Nucleus accumbens (tissue), 56 donors: ENCODE results near the gene DESI1.
"Not testable (repeated sequence)": the region's sequence is repeated elsewhere in the genome, so short reads cannot be mapped to it uniquely, and the experiment has no call there.

Experiments used
- DNase-seq, 56 donors: peaks; one replicate each; lab custom pipeline; 2025; lab: John Stamatoyannopoulos, UW

The DESI1 gene

DNA sequence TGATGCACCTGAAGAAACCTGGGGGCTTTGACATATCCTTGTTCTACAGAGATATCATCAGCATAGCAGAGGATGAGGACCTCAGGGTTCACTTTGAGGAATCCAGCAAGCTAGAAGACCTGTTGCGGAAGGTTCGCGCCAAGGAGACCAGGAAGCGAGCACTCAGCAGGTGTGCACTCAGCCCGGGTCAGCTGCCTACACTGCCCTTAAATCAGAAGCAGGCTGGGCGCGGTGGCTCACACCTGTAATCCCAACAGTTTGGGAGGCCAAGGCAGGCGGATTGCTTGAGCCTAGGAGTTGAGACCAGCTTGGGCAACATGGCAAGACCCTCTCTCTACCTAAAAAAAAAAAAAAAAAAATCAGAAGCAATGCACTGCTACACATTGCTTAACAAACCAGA, 16.8 kb upstream of the DESI1 start:
- not testable (repeated sequence) for DNase-seq

- peak in 3 of 56 donors; percentile 2 to 57 (median 3) for DNase-seq
These were observed 15.6 kb upstream of the DESI1 start for GRCh38 chr22:41636467-41636866.

- not testable (repeated sequence) for DNase-seq
These were observed 13.8 kb upstream of the DESI1 start for GRCh38 chr22:41634610-41635009.

DNA sequence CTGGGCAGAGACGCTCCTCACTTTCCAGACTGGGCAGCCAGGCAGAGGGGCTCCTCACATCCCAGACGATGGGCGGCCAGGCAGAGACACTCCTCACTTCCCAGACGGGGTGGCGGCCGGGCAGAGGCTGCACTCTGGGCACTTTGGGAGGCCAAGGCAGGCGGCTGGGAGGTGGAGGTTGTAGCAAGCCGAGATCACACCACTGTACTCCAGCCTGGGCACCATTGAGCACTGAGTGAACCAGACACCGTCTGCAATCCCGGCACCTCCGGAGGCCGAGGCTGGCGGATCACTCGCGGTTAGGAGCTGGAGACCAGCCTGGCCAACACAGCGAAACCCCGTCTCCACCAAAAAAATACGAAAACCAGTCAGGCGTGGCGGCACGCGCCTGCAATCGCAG, 10.8 kb upstream of the DESI1 start:
- not testable (repeated sequence) for DNase-seq

DNA sequence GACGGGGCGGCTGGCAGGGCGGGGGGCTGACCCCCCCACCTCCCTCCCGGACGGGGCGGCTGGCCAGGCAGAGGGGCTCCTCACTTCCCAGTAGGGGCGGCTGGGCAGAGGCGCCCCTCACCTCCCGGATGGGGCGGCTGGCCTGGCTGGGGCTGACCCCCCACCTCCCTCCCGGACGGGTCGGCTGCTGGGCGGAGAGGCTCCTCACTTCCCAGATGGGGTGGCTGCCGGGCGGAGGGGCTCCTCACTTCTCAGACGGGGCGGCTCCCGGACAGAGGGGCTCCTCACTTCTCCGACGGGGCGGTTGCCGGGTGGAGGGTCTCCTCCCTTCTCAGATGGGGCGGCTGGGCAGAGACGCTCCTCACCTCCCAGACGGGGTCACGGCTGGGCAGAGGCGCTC, 10.3 kb upstream of the DESI1 start:
- DNase-seq: not testable (repeated sequence)

- no peak for DNase-seq
These were observed 4.7 kb upstream of the DESI1 start for GRCh38 chr22:41625577-41625976.

- DNase-seq: no peak
These were observed 1.0 kb upstream of the DESI1 start for GRCh38 chr22:41621911-41622179.

DNA sequence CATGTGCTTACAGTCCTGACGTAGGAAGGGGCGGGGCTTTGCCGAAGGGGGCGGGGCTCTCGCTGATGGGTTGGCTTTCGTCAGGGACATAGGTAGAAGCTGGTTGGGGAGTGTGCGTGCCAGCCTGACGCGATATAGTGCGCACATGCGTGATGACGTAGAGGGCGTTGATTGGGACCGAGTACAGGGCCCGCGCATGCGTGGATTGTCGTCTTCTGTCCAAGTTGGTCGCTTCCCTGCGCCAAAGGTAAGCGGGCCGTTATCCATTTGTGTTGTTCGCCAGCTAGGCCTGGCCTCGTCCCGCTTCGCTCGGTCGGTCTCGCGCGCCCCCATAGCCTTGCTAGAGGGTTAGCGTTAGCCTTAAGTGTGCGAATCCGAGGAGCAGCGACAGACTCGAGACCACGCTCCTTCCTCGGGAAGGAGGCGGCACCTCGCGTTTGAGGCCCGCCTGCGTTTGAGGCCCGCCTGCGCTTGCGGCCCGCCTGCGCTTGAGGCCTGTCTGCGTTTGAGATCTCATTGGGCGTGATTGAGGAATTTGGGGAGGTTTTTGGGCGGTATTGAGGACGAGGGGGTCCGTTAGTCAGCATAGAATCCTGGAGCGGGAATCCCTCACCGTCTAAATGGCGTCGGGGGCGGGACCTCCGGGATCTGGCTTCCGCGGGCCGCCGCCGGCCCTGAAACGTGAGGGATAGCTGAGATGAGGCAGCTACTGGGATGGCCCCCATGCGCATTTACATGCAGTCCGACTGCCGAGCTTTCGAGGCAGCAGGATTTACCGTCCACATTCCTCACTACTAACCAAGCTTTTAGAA, 462 bp upstream of the DESI1 start, which contains the start of gene XRCC6:
XRCC6 (plus strand) TSS at position 197 of the 812 bp plus-strand sequence. CDS start 710 bp downstream, outside the sequence.
- DNase-seq: peak; percentile 90 to 100 (median 99)

GRCh38 chr22:41619979-41620588, 759 bp downstream of the DESI1 start:
- DNase-seq: peak in 34 of 56 donors; percentile 7 to 52 (median 32)

GRCh38 chr22:41613456-41613855, 7.4 kb downstream of the DESI1 start:
- DNase-seq: peak in 1 of 56 donors; percentile 3

- no peak for DNase-seq
These were observed 8.1 kb downstream of the DESI1 start for GRCh38 chr22:41612603-41613306.

GRCh38 chr22:41608386-41608785, 12.5 kb downstream of the DESI1 start:
- DNase-seq: no peak

- DNase-seq: no peak
These were observed 16.9 kb downstream of the DESI1 start for GRCh38 chr22:41603873-41604332.

DNA sequence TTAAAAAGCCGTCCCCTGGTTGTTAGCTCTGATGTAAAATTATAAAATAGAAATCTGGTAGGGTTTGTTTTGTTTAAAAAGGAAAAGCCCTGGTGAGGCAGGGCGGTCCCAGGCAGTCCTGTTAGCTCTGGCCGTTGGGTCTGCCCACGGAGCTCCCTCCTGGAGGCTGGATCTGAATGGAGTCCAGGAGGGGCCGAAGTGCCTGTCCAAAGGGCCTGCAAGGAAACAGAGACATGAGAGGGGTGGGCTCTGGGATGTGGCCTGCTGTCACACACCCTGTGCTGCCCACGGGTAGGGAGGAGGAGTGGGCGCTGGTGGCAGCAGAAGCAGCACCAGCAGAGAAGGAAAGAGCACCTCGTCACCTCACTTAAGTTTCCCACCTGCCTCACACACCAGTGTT, 19.9 kb downstream of the DESI1 start:
- DNase-seq: no peak

DNA sequence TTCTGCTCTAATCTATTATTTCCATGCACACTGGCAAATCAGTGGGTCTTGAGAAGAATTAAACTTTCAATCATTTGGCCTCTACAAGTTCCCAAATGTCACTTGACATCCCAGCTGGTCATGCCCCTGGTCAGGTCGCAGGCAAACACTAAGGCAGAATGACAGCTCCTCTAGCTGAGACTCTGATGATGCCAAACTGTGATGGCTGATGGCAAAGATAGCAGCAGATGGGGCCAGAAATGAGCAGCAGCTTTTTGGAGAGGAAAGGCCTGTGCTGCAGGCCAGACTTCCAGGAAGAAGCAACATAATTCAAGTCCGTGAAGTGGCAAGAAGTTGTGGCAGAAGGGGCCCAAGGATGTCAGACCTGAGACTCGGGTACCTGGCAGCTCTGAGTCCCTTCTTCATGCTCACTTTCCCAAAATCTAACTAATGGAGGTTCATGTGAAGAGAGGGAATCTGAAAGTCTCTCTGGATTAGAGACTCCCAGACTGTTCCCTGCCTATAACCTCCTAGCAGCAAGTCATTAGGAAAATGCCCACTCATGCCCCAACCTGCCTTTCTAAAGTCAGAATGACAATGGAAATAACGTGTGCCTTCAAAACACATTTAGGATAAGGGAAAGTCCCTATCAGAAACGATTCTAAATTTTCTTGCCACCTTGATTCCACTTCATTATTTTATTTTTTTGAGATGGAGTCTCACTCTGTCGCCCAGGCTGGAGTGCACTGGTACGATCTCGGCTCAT, 21.8 kb downstream of the DESI1 start:
- no peak for DNase-seq

GRCh38 chr22:41598081-41598480, 22.8 kb downstream of the DESI1 start:
- no peak for DNase-seq

- no peak for DNase-seq
These were observed 23.2 kb downstream of the DESI1 start for GRCh38 chr22:41597635-41597953.

GRCh38 chr22:41596776-41597634, 23.8 kb downstream of the DESI1 start:
- peak in 42 of 56 donors; percentile 10 to 69 (median 31) for DNase-seq

DNA sequence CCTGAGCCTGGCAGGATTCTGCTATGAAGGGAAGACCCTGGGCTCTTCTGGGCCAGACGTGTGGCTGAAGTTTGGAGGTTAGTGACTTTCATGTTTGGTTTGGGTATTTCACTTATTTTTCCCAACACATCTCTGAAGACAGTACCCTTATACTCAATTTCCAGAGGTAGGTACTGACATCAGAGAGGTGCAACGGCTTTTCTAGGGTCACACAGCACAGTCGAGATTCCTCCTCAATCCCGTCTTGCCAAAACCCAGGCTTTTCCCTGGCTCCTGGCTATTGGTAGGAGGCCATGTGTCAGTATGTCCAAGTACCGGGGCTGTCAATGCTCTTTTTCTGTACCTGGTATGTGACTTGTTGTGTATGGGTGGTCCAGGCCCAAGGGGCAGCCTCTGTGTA, 25.1 kb downstream of the DESI1 start:
- DNase-seq: no peak
